T1000 (cell line): ENCODE results near the gene KATNB1.

Source experiments
- DNase-seq: peaks from one replicate; lab custom pipeline; 2025; ENCODE audit warnings: mixed read lengths; lab: John Stamatoyannopoulos, UW

The KATNB1 gene, protein sequence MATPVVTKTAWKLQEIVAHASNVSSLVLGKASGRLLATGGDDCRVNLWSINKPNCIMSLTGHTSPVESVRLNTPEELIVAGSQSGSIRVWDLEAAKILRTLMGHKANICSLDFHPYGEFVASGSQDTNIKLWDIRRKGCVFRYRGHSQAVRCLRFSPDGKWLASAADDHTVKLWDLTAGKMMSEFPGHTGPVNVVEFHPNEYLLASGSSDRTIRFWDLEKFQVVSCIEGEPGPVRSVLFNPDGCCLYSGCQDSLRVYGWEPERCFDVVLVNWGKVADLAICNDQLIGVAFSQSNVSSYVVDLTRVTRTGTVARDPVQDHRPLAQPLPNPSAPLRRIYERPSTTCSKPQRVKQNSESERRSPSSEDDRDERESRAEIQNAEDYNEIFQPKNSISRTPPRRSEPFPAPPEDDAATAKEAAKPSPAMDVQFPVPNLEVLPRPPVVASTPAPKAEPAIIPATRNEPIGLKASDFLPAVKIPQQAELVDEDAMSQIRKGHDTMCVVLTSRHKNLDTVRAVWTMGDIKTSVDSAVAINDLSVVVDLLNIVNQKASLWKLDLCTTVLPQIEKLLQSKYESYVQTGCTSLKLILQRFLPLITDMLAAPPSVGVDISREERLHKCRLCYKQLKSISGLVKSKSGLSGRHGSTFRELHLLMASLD

DNA sequence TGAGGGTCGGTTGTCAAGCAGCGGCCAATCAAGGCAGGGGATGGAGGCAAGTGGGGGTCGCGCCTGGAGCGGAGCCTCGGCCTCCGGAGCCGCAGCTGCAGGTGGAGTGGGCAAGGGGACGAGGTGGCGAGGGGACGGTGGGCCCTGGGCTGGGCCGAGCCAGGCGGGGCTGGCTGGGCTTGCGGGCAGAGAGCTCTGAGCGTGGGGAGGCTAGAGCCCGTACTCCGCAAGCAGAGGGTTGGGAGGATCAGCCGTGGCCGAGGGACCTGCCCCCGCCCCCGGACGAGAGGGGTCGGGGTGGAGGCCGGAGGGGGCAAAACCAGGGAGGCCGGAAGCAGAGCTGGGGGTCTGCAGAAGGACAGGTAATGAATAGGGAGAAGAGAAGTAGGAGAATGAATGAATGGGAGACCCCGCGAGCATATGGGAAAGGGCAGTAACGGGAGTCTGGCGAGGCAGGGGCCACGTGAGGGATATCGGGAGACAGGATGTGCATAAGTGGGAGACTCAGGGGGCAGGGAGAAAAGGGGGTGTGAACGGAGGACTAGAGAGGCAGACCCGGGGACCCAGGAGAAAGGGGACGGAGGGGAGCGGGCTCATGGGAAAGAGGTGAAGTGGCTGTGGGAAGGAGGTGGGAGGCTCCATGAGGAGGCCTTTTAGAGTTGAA, at the start of gene KATNB1:
KATNB1 (plus strand) TSS at position 16 of the 664 bp plus-strand sequence. CDS start 1,474 bp downstream, outside the sequence.
- no peak for DNase-seq

DNA sequence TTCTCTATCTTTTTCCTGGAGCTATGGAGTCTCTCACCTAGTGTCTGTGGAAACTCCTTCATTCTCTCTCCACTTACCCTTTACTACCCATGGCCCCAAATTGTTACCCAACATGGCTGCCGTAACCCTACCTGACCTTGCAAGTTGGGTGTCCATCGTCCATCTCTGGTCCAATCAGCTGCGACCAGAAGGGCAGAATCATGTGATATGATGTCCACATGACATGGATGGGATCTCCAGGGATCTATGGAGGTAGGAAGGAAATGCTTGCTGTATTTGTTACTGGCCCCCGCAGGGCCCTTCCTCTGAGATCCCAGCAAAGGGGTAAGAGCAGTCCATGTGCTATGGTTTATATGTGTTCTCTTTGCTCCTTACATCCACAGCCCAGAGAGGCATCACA, 49.0 kb upstream of the KATNB1 start:
- no peak for DNase-seq

DNA sequence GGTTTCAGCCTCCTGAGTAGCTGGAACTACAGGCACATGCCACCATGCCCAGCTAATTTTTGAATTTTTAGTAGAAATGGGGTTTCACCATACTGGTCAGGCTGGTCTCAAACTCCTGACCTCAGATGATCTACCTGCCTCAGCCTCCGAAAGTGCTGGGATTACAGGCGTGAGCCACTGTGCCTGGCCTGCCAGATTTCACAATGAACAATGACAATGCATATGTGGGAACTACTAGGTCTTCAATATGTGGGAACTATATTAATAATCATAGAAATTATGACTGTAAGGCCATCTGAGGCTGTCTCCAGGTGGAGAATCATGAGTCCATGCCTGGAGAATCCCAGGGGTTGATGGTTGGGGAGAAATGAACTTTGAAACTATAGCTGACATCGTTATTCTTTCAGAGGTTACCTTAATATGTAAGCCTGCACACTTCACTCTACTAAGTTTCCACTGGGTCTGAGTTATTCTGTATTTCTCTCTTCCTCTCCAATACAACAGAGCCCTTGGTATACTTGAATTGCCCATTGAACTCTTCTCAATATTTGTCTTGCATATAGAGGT, 48.1 kb upstream of the KATNB1 start:
- DNase-seq: no peak

DNA sequence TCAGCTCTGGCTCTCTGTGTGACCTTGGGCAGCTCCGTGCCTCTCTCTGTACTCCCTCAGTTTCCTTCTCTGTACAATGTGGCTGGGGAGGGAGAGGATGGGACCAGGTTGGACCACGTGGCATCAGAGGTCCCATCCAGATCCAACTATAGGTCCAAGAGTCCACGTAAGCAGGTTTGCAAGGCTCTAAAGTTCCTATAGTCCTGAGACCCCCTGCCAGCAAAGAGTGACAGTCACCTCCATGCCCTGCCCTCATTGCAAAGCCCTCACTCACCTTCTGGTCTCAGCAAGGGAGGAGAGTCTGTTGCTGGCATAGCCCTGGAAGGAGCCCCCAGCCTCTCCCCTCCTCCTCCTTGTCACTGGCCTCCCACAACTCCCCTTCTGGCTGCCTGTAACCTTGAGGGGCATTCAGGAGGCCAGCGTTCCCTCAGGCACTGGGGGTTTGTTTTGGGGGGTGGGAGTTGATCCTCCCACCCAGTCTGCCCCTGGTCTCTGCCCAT, 47.0 kb upstream of the KATNB1 start:
- no peak for DNase-seq

DNA sequence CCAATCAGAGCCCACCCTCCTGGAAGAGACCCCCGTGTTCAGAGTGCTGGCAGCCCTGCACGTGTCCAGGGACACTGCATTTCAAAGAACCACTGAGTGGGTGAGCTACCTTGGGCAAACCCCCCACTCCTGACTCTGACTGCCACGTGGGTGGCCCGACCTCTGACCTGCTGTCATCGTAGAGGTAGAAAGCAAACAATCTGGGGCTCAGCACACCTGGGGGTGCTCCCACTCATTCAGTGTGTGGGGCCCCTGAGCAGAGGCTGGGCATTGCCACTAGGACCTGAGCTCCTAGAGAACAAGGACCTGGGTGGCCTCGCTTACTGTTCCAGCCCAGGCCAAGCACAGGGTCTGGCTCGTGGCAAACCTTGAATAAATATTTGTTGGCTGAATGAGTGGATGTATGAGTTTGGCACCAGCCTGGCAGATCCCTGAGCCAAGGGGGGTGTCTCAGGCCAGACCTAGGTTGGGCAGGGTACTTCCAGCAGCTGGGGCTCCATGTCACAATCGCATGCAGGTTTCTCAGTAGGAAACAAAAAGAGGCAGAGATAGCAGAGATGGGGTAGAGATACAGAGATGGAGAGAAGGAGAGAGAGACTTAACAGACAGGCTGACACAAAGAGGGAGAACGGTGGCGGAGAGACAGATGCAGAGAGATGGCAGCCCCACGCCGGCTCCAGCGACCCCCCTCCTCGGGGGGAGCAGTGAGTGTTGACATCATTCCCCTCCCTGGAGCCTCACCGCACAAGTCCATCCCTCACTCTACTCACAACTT, 46.4 kb upstream of the KATNB1 start:
- no peak for DNase-seq

DNA sequence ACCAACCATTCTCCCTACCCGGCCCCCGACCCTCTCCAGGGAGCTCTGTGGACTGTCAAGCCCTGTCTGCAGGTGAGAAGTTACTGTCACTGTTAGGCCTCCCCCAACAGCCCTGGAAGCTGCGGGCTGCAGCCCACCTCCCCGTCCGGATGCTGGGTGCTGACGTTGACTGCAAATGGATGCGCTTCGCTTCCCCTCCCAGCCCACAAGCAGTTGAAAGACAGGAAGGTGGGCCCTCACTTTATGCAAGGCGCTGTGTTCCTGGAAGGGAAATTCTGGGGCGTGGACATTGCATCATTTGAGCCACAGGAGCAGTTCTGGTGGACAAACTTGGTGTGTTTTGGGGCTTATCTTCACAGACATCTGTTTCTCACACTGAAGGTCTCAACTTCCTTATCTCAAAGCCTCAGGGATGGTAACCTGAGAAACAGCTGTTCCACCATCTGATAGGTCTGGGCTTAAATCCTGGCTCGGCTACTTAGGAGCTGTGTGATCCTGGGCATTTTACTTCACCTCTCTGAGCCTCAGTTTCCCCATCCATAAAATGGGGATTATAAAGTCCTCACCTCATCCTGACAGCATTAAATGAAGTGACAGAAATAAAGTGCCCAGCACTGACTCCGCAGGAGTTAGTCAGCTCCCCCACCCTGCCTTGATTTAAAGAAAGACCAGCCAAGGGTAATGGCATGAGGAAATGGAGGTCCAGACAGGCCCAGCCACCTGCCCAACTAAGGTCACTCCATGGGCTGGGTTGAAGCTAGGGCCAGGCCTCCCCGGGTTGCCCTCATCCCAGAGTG, 45.6 kb upstream of the KATNB1 start:
- no peak for DNase-seq

DNA sequence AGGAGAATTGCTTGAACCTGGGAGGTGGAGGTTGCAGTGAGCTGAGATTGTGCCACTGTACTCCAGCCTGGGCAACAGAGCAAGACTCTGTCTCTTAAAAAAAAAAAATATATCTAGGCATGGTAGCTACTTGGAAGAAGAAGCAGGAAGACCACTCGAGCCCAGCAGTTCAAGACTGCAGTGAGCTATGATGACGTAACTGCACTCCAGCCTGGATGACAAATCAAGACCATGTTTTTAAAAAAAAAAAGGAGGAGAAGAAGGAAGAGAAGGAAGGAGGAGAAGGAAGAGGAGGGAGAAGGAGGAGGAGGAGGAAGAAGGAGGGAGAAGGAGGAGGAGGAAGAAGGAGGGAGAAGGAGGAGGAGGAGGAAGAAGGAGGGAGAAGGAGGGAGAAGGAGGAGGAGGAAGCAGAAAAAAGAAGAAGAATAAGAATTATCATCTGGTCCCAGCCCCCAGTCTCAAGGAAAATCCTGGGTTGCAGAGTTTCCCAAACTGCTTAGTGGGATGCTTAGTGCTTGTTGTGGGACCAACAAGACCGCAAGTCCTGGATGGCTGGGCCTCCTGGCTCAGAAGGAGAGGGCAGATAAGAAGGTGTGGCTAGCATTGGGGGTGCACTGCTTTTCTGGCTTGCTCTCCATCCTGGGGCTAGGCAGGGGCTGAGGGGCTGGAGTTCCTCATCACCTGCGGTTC, 44.6 kb upstream of the KATNB1 start:
- DNase-seq: no peak

DNA sequence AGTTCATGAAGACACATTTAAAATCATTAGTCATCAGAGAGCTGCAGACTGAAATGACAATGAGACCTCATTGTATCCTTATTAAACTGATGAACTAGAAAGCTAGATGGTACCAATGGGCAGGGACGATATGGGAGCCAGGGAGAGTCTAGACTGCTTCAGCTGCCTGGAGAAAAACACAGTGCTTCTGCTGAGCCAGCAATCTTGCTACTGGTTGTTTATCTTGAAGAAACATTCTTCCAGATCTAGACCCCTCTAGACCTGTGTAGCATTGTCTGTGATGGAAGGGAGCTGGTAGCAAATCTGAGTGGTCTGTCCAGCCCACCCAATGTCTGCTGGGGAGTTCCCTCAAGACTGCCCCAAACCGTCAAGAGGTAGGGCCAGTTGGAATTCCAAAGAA, 42.9 kb upstream of the KATNB1 start:
- DNase-seq: no peak

DNA sequence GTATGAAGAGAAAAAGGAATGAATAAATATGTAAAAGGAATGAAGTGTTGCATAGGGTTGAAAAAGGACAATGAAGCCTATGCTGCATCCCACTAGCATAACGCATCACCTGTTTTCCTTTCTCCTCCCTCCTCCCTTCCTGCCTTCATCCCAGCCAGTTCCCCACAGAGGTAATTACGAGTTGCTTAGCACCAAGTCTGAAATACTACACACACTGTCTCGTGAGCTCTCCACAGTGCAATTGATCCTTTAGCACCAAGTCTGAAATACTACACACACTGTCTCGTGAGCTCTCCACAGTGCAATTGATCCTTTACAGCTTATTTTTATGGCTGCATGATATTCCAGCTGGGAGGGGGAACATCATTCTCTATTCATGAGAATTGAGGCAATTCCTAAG, 42.0 kb upstream of the KATNB1 start:
- no peak for DNase-seq

DNA sequence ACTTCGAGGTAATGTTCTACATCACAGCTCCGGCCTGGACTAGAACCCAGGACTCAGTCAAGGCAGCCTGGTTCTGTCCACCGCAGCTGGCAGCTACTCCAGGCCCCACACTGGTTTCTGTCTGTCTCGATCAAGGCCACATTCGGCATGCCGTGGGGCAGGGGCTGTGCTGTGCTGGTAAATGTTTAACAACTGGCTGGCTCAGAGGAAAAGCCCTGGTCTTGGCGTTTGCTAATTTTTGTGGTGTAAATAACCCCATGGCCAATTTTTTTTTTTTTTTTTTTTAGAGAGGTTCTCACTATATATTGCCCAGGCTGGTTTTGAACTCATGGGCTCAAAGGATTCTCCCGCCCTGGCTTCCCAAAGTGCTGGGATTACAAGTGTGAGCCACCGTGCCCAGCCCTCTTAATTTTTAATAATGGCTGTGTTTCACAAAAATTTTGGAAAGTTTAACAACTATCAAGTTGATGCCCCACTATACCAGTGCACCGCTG, 41.3 kb upstream of the KATNB1 start:
- no peak for DNase-seq

DNA sequence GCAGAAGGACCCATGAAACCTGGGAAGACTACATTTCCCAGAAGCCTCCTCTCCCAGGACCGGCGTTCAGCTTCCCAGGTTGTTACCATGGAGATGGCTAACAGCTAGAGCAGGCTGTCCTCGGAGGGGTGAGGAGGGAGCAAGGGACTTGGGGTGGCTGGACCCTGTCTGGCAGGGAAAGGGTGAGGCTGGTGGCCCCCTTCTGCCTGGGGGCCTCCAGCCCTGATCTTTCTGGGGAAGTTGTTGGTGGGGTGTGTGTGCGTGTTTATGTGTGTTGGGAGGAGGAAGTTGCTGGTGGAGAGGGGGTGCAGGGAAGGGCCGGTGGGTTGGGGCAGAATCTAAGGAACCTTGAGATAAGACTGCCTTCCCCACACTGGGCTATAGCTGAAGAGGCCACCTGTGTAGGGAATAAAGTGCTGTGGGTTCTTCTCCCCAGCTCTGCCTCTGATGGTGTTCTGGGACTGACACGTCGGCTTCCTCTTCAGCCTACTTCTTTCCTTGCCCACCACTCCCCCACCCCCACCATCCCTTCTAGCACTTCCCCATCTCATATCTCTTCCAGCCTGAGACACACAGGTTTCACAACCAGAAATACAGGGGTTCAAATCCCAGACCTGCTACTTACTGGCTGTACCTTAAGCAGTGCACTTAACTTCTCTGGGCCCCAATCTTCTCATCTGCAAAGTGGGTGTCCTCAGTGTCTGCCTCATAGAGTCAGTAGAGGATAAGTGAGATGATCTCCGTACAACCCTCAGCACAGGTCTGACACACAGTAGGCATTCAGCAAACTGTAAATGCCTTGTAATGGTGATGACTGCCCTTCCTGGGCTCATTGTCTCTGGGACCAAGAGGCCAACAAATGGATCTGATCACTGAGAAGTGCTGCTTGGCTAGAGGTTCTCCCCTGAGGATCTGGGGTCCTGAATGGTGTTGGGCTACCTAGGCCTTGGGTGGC, 40.6 kb upstream of the KATNB1 start, which contains the start of gene DRC7:
DRC7 (plus strand) TSS at position 82 of the 955 bp plus-strand sequence. CDS start 3,144 bp downstream, outside the sequence.
- DNase-seq: no peak

DNA sequence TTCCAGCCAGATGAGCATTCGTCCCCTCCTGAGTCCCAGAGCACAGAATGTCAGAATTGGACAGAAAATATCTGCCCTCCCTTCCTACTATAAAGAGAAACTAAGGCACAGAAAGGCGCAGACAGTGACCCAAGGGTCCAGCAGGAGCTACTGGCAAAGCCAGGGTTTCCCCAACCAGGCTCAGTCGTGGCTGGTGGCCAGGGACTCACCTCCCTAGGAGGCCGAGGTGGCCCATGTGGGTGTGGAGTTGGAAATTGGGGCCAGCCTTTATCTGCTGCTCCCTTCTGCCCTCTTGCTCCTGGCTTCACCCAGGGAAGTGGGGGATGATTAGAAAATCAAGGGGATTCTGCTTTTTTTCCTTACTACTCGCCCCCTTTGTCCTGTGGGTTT, 39.9 kb upstream of the KATNB1 start:
- DNase-seq: no peak

DNA sequence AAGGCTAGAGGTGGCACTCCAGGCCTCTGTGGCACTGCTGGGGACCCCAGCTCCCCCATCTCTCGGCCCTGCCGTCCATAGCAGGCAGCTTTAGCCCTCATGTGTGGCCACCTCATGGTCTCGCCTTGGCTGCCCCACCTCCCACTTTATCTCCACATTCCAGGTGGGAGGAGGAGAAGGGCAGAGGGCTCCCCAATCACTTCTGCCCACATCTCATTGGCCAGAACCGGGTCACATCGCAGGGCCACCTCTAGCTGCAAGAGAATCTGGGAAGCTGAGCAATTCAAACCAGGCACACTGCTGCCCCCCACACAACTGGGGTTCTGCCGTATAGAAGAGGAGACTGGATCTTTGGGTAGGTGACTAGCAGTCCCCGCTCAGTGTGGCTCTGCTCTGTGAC, 39.3 kb upstream of the KATNB1 start:
- no peak for DNase-seq

DNA sequence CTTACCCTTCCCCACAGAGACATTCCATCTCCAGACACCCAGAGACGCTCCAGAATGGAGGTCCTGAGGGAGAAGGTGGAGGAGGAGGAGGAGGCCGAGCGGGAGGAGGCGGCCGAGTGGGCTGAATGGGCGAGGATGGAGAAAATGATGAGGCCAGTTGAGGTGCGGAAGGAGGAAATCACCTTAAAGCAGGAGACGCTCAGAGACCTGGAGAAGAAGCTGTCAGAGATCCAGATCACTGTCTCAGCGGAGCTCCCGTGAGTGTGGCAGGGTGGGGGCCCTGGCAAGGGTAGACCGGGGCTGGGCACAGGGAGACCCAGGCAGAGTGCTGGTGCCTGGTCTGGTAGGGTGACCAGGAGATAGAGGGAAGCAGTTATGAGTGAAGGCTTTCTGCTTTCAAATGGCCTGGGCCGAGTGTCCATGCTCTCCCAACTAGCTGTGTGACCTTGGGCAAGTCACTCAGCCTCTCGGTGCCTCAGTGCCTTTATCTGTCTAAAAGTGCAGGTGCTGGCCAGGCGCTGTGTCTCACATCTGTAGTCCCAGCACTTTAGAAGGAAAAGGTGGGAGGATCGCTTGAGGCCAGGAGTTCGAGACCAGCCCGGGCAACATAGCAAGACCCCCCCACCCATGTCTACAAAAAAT, 37.6 kb upstream of the KATNB1 start:
- no peak for DNase-seq

DNA sequence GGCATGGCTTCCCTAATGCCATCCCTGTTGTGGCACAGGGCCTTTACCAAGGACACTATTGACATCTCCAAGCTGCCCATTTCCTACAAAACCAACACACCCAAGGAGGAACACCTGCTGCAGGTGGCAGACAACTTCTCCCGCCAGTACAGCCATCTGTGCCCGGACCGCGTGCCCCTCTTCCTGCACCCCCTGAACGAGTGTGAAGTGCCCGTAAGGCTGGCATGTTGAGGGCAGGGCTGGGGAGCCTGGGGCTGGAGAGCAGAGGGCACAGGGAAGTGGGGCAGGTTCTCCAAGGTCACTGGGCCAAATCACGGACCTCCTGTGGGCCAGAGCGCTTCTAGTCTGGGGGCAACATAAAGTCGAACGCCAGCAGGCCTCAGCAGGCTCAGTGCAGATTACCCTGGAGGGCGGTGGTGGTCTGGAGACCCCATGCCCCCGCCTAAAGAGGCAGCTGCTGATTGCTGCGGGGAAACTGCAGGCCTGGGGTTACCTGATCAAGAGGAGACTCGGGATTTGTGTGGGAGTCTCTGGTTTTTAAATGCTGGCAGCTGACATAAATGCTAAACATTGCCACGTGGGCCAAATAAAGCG, 36.7 kb upstream of the KATNB1 start:
- DNase-seq: no peak

DNA sequence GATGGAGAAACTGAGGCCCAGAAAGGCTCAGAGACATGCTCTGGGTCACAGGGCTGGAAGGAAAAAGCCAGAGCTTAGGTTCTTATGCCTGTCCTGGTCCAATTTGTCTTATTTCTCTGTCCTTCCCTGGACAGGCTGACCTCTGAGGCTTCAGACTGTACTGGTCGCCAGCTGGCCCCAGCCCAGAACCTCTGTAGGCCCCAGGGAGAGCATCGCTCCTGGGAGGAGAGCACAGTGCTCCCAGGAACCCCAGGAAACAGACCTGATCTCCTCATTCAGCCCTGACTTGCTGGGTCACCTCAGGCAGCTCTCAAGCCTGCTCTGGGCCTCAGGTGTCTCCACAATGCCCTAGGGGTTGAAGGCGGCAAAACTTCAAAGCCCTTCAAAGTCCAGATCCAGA, 36.1 kb upstream of the KATNB1 start:
- no peak for DNase-seq

DNA sequence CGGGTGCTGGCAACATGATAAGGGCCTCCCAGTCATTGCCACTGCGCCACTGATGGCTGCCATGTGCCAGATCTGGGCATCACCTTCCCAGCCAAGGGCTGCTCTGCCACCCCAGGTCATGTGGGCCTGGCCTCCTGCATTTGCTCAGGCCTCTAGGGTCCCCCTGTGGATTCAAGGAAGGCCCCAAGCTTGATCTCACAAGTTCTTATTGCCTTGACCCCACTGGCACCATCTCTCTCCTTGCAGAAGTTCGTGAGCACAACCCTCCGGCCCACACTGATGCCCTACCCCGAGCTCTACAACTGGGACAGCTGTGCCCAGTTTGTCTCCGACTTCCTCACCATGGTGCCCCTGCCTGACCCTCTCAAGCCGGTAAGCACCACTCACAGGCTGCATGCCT, 35.7 kb upstream of the KATNB1 start:
- DNase-seq: no peak
